K562 (cell line): ENCODE measurements around the gene YPEL3. TPM values are rescaled to one million over a fixed set of nuclear protein-coding genes. Genes with fewer than 3 reads are reported as not detected.
A peak's percentile ranks its signal among the peaks of the same experiment; 100 is the strongest.

Experiments
- ATF7 ChIP-seq: fragments of 450-650 bp; IDR thresholded peaks from 2 replicates; pipeline ENCODE4 v1.7.1; 2014; ENCODE audit warnings: mild to moderate bottlenecking, moderate library complexity
- CBFA2T2 ChIP-seq: fragments of 450-650 bp; conservative IDR thresholded peaks from 2 replicates; pipeline ENCODE4 v1.6.1; 2017; ENCODE audit warnings: mild to moderate bottlenecking
- CREM ChIP-seq: IDR thresholded peaks from 2 replicates; pipeline ENCODE4 v1.6.1; 2014; ENCODE audit warnings: antibody characterized with exemption, low read depth
- CSDE1 ChIP-seq, 2 experiments: fragments of 450-650 bp; IDR thresholded peaks; 2 replicates each; pipeline ENCODE4 v1.6.1; 2016; ENCODE audit warnings: mild to moderate bottlenecking in 1 of 2
- KDM4B ChIP-seq, 2 experiments: fragments of 450-650 bp in 1 of 2; sonication (generic) in 1 of 2; IDR thresholded peaks; 2 replicates each; pipeline ENCODE4 v1.6.1; 2016 to 2017; ENCODE audit warnings: borderline replicate concordance in 2 of 2, antibody characterized with exemption in 1 of 2, low read depth in 1 of 2, mild to moderate bottlenecking in 1 of 2
- MAZ ChIP-seq, 2 experiments: fragments of 450-650 bp in 1 of 2; sonication (generic) in 1 of 2; formaldehyde crosslinking; IDR thresholded peaks in 1 of 2; conservative IDR thresholded peaks in 1 of 2; 2 replicates each; pipeline versions ENCODE4 v1.4.0 to v1.5.0; 2020; ENCODE audit warnings: mild to moderate bottlenecking in 1 of 2, missing genetic modification reagents in 1 of 2
- MNT ChIP-seq, 2 experiments: fragments of 450-650 bp; conservative IDR thresholded peaks; 2 replicates each; pipeline ENCODE4 v1.6.1; 2017; ENCODE audit warnings: mild to moderate bottlenecking in 2 of 2, moderate library complexity in 2 of 2
- MTA3 ChIP-seq: fragments of 450-650 bp; formaldehyde crosslinking; IDR thresholded peaks from 2 replicates; pipeline ENCODE4 v1.6.1; 2017; ENCODE audit warnings: mild to moderate bottlenecking, borderline replicate concordance
- POLR2AphosphoS5 ChIP-seq: IDR thresholded peaks from 2 replicates; pipeline ENCODE4 v1.6.1; 2011; ENCODE audit warnings: mild to moderate bottlenecking, low read depth, low read length, moderate library complexity; ENCODE audit not compliant: control insufficient read depth, insufficient read depth
- RBFOX2 ChIP-seq: fragments of 200-400 bp; formaldehyde crosslinking; IDR thresholded peaks from 2 replicates; pipeline ENCODE4 v1.6.1; 2017; ENCODE audit warnings: low read depth, mild to moderate bottlenecking, low read length, moderate library complexity
- SMAD4 ChIP-seq: fragments of 250-450 bp; sonication (Bioruptor Pico); conservative IDR thresholded peaks from 2 replicates; pipeline ENCODE4 v1.8.0; 2021; ENCODE audit warnings: inconsistent platforms, mild to moderate bottlenecking, moderate library complexity
- SRF ChIP-seq, 2 experiments: fragments of 250-450, 450-650 bp in 1 of 2; sonication (Bioruptor Pico) in 1 of 2; sonication (generic) in 1 of 2; formaldehyde crosslinking; IDR thresholded peaks; 2 replicates each; pipeline versions ENCODE4 v1.5.0 to v1.5.1; 2020 to 2022; ENCODE audit warnings: mild to moderate bottlenecking in 1 of 2, missing genetic modification reagents in 1 of 2
- TBP ChIP-seq: optimal IDR thresholded peaks from 2 replicates; pipeline ENCODE3; 2011; ENCODE audit warnings: low read depth, low read length, improper control_type of control experiment
- TFE3 ChIP-seq: fragments of 450-650 bp; formaldehyde crosslinking; IDR thresholded peaks from 2 replicates; pipeline ENCODE4 v1.4.0; 2020; ENCODE audit warnings: mild to moderate bottlenecking, mixed read lengths
- USF2 ChIP-seq: sonication (generic); formaldehyde crosslinking; IDR thresholded peaks from 2 replicates; pipeline ENCODE4 v1.5.0; 2020; ENCODE audit warnings: missing genetic modification reagents
- polyA plus RNA-seq, 8 experiments: library from polyadenylated mRNA; depleted of rRNA in 4 of 8; stranded (reverse) in 5 of 8; unstranded in 3 of 8; fragments of >200 nt; fragmentation: Nextera tagmentation in 2 of 8; fragmentation: Illumina TruSeq in 1 of 8; extraction: Ambion mirVana in 2 of 8; extraction: Trizol in 1 of 8; gene quantifications; 2 replicates each; pipeline versions ENCODE4 v1.2.1 to v1.2.3, GENCODE V29; 2011 to 2014; ENCODE audit warnings: inconsistent platforms in 1 of 8, missing spikeins in 1 of 8
- total RNA-seq, 7 experiments: library from RNA; depleted of rRNA in 6 of 7; stranded (reverse); fragments of >200 nt in 6 of 7; fragmentation: Illumina TruSeq in 2 of 7; extraction: Trizol in 2 of 7; gene quantifications; 2 replicates each; pipeline versions ENCODE4 v1.2.1 to v1.2.3, GENCODE V29; 2011 to 2021; ENCODE audit warnings: low replicate concordance in 1 of 7
- TF ChIP-seq, protein P1 (sequence below): sonication (generic); formaldehyde crosslinking; IDR thresholded peaks from 2 replicates; pipeline ENCODE4 v1.8.0; 2023; ENCODE audit warnings: missing genetic modification reagents, mild to moderate bottlenecking, borderline replicate concordance

YPEL3 gene
- total and polyA plus RNA-seq, 9 of the 15 experiments (the other 6 are each of a cell fraction or from before 2014, with no cell fraction given): 0.41 to 15.0 (median 2.9) TPM

- TF ChIP-seq, protein P1, sequence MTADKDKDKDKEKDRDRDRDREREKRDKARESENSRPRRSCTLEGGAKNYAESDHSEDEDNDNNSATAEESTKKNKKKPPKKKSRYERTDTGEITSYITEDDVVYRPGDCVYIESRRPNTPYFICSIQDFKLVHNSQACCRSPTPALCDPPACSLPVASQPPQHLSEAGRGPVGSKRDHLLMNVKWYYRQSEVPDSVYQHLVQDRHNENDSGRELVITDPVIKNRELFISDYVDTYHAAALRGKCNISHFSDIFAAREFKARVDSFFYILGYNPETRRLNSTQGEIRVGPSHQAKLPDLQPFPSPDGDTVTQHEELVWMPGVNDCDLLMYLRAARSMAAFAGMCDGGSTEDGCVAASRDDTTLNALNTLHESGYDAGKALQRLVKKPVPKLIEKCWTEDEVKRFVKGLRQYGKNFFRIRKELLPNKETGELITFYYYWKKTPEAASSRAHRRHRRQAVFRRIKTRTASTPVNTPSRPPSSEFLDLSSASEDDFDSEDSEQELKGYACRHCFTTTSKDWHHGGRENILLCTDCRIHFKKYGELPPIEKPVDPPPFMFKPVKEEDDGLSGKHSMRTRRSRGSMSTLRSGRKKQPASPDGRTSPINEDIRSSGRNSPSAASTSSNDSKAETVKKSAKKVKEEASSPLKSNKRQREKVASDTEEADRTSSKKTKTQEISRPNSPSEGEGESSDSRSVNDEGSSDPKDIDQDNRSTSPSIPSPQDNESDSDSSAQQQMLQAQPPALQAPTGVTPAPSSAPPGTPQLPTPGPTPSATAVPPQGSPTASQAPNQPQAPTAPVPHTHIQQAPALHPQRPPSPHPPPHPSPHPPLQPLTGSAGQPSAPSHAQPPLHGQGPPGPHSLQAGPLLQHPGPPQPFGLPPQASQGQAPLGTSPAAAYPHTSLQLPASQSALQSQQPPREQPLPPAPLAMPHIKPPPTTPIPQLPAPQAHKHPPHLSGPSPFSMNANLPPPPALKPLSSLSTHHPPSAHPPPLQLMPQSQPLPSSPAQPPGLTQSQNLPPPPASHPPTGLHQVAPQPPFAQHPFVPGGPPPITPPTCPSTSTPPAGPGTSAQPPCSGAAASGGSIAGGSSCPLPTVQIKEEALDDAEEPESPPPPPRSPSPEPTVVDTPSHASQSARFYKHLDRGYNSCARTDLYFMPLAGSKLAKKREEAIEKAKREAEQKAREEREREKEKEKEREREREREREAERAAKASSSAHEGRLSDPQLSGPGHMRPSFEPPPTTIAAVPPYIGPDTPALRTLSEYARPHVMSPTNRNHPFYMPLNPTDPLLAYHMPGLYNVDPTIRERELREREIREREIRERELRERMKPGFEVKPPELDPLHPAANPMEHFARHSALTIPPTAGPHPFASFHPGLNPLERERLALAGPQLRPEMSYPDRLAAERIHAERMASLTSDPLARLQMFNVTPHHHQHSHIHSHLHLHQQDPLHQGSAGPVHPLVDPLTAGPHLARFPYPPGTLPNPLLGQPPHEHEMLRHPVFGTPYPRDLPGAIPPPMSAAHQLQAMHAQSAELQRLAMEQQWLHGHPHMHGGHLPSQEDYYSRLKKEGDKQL: no peak
- peak; percentile 38; the same call in 1 of the 2 replicates for TF ChIP-seq POLR2AphosphoS5
- peak in 1 of 2 experiments; percentile 51; a peak in 1 of 4 replicates for TF ChIP-seq SRF (CRISPR knock-in tag; IDR thresholded peaks at IDR 0.05)
- peak; percentile 44 for TF ChIP-seq CBFA2T2
- peak; percentile 79 for TF ChIP-seq USF2 (CRISPR knock-in tag)
- TF ChIP-seq MAZ (CRISPR knock-in tag; conservative IDR thresholded peaks at IDR 0.05 in 1 of 2, IDR thresholded peaks at IDR 0.05 in 1 of 2): peak; percentile 11 to 18; a peak in 2 of 4 replicates
- 0 out of 2 replicates have a peak, but pooled peaks have one; percentile 37 for TF ChIP-seq RBFOX2
- TF ChIP-seq CREM: peak; percentile 52; the same call in 1 of the 2 replicates
- peak; percentile 49 for TF ChIP-seq SMAD4 (CRISPR knock-in tag)
- peak; percentile 44 for TF ChIP-seq TBP
- TF ChIP-seq MNT (conservative IDR thresholded peaks at IDR 0.05): peak; percentile 67 to 69
- TF ChIP-seq MTA3: peak; percentile 61
- TF ChIP-seq KDM4B (IDR thresholded peaks at IDR 0.05; ENCODE audit: borderline replicate concordance in 2 of 2, low read depth in 1 of 2): no peak
- TF ChIP-seq ATF7: peak; percentile 44; the same call in 1 of the 2 replicates
- TF ChIP-seq CSDE1 (IDR thresholded peaks at IDR 0.05): no peak
- peak; percentile 83 for TF ChIP-seq TFE3 (CRISPR knock-in tag)
These were observed 31.9 kb downstream of the YPEL3 start (continued) for GRCh38 chr16:30063893-30064728.
